OCI-LY1 (cell line): ENCODE measurements around the gene KIFBP.

Source experiments
- EZH2 ChIP-seq: fragments of 200-600 bp; sonication (generic), shearing (Covaris generic); IDR thresholded peaks from 2 replicates; pipeline ENCODE4 v1.8.0; 2017; ENCODE audit warnings: borderline replicate concordance, mixed run types, mild to moderate bottlenecking, antibody characterized with exemption, low read length, moderate library complexity, mixed read lengths
- TF ChIP-seq, protein P1 (sequence below): fragments of 200-600 bp; sonication (generic), shearing (Covaris generic); IDR thresholded peaks from 2 replicates; pipeline ENCODE4 v1.5.1; 2017; ENCODE audit warnings: mild to moderate bottlenecking, antibody characterized with exemption, low read length, moderate library complexity, mixed read lengths

DNA sequence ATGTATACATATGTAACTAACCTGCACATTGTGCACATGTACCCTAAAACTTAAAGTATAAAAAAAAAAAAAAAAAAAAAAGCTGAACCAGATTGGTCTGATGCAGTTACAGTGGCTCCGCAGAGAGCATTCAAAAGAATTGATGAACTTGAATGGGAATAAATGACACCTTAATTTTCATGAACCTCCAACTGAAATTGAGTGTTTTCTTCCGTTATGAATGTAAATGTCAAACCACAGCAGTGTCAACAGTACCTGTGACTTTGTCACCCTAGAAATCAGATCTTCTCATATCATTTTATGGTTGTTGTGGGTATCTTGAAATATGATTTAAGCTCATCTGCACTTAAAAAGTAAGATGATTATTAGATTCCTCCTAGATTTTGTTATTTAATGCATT, 66.6 kb downstream of the KIFBP start:
- TF ChIP-seq, protein P1, sequence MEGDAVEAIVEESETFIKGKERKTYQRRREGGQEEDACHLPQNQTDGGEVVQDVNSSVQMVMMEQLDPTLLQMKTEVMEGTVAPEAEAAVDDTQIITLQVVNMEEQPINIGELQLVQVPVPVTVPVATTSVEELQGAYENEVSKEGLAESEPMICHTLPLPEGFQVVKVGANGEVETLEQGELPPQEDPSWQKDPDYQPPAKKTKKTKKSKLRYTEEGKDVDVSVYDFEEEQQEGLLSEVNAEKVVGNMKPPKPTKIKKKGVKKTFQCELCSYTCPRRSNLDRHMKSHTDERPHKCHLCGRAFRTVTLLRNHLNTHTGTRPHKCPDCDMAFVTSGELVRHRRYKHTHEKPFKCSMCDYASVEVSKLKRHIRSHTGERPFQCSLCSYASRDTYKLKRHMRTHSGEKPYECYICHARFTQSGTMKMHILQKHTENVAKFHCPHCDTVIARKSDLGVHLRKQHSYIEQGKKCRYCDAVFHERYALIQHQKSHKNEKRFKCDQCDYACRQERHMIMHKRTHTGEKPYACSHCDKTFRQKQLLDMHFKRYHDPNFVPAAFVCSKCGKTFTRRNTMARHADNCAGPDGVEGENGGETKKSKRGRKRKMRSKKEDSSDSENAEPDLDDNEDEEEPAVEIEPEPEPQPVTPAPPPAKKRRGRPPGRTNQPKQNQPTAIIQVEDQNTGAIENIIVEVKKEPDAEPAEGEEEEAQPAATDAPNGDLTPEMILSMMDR, result no peak
- no peak for TF ChIP-seq EZH2
